HL-60 (cell line): Measurements from ENCODE around the gene SCN2A.

Source experiments
- DNase-seq, 2 experiments: peaks; one replicate each; pipeline ENCODE4 v3.0.0-alpha.2; 2010 to 2020; ENCODE audit warnings: low read depth in 1 of 2, low spot score in 1 of 2
- H3K27ac ChIP-seq: fragments of 250-450 bp; sonication (Bioruptor Pico); replicated peaks from 2 replicates; pipeline ENCODE4 v1.5.1; 2020; ENCODE audit warnings: mild to moderate bottlenecking, moderate library complexity
- H3K27me3 ChIP-seq: fragments of 250-450 bp; sonication (Bioruptor Pico); 2 replicates; pipeline ENCODE4 v1.5.1; 2021; ENCODE audit warnings: mild to moderate bottlenecking, moderate library complexity; ENCODE audit not compliant: insufficient read depth, poor library complexity, severe bottlenecking
- H3K4me3 ChIP-seq: replicated peaks from 2 replicates; pipeline ENCODE4 v1.5.1; 2011; ENCODE audit warnings: mild to moderate bottlenecking, control low read depth, low read length; ENCODE audit not compliant: insufficient read depth
- GABPA ChIP-seq: IDR thresholded peaks from 2 replicates; pipeline ENCODE4 v1.6.1; 2012; ENCODE audit warnings: low read depth
- POLR2AphosphoS5 ChIP-seq: IDR thresholded peaks from 2 replicates; pipeline ENCODE4 v1.6.1; 2012; ENCODE audit warnings: low read depth
- SPI1 ChIP-seq: IDR thresholded peaks from 2 replicates; pipeline ENCODE4 v1.6.1; 2012; ENCODE audit warnings: low read depth, mild to moderate bottlenecking, borderline replicate concordance
- TF ChIP-seq, protein P1 (sequence below): IDR thresholded peaks from 2 replicates; pipeline ENCODE4 v1.6.1; 2012; ENCODE audit warnings: low read depth; ENCODE audit not compliant: insufficient replicate concordance
- TF ChIP-seq, protein P2 (sequence below): IDR thresholded peaks from one replicate; pipeline ENCODE4 v1.5.1; 2011; ENCODE audit warnings: low read length, control low read depth, inconsistent platforms; ENCODE audit not compliant: insufficient read depth

The SCN2A gene

DNA sequence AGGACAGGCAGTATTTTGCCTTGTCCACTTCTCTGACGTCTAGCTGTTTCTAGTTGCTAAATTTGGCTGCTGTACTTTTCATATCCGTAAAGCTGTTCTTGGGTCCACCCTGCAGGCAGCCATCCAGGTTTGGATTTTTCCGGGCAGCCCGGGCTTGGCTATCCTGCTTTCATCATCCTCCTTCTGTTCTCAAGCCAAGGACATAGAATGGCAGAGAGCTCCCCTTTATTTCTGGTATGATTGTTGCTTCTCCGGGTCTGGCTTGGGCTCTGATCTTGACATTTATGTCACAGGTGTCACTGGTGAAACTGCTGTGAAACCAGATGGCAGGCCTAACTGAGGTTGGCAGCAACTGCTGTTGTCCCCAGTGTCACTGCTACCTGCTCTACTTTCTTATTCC, 35.5 kb downstream of the SCN2A start:
- TF ChIP-seq POLR2AphosphoS5 = no peak
- TF ChIP-seq, protein P1, sequence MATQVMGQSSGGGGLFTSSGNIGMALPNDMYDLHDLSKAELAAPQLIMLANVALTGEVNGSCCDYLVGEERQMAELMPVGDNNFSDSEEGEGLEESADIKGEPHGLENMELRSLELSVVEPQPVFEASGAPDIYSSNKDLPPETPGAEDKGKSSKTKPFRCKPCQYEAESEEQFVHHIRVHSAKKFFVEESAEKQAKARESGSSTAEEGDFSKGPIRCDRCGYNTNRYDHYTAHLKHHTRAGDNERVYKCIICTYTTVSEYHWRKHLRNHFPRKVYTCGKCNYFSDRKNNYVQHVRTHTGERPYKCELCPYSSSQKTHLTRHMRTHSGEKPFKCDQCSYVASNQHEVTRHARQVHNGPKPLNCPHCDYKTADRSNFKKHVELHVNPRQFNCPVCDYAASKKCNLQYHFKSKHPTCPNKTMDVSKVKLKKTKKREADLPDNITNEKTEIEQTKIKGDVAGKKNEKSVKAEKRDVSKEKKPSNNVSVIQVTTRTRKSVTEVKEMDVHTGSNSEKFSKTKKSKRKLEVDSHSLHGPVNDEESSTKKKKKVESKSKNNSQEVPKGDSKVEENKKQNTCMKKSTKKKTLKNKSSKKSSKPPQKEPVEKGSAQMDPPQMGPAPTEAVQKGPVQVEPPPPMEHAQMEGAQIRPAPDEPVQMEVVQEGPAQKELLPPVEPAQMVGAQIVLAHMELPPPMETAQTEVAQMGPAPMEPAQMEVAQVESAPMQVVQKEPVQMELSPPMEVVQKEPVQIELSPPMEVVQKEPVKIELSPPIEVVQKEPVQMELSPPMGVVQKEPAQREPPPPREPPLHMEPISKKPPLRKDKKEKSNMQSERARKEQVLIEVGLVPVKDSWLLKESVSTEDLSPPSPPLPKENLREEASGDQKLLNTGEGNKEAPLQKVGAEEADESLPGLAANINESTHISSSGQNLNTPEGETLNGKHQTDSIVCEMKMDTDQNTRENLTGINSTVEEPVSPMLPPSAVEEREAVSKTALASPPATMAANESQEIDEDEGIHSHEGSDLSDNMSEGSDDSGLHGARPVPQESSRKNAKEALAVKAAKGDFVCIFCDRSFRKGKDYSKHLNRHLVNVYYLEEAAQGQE = no peak
- no peak for TF ChIP-seq SPI1
- TF ChIP-seq, protein P2, sequence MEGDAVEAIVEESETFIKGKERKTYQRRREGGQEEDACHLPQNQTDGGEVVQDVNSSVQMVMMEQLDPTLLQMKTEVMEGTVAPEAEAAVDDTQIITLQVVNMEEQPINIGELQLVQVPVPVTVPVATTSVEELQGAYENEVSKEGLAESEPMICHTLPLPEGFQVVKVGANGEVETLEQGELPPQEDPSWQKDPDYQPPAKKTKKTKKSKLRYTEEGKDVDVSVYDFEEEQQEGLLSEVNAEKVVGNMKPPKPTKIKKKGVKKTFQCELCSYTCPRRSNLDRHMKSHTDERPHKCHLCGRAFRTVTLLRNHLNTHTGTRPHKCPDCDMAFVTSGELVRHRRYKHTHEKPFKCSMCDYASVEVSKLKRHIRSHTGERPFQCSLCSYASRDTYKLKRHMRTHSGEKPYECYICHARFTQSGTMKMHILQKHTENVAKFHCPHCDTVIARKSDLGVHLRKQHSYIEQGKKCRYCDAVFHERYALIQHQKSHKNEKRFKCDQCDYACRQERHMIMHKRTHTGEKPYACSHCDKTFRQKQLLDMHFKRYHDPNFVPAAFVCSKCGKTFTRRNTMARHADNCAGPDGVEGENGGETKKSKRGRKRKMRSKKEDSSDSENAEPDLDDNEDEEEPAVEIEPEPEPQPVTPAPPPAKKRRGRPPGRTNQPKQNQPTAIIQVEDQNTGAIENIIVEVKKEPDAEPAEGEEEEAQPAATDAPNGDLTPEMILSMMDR = no peak
- TF ChIP-seq GABPA = no peak
- no peak for DNase-seq
- H3K27me3 ChIP-seq = no peaks in the 10 kb centered on the region
- H3K4me3 ChIP-seq = no peak overlapping the region
- no peak overlapping the region for H3K27ac ChIP-seq

DNA sequence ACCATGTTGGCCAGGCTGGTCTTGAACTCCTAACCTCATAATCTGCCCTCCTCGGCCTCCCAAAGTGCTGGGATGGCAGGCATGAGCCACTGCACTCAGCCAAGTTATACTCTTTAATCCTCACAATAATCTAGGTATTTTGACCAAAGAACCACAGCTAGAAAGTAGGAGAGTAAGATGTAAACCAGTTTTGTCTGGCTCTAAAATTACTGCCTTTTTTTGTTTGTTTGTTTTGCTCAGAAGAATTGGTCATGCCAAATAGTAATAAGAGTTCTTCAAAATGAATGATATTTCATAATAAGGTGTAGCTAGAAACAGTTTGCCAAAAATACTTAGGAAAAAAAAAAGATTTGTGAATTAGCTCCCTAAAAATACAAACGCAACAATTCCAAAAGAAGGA, 36.7 kb downstream of the SCN2A start:
- Histone ChIP-seq H3K4me3 (no peak overlapping the region), H3K27ac (no peak overlapping the region), H3K27me3 (no peaks in the 10 kb centered on the region)
- DNase-seq = no peak
- TF ChIP-seq, protein P2 = no peak

DNA sequence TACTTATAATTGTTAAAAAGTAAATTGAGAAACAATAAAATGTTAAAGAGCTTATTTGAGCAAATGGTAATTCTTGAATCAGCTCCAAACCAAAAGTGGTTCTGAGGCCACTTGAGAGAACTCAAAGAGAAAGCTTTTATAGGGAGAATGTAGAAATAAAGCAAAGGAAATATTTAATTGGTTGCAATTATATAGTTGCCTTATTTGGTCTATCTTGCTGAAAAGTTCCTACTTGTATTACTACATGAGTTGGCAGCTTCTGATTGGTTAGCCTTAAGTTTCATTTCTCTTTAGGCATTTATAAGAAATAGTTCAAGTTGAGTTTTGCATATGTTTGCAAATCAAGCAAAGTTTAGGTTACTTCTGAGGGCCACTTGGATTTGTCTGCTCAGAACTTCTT, 38.1 kb downstream of the SCN2A start:
- H3K4me3 ChIP-seq = no peak overlapping the region
- TF ChIP-seq, protein P2 = no peak
- TF ChIP-seq GABPA (no peak), SPI1 (no peak), POLR2AphosphoS5 (no peak)
- TF ChIP-seq, protein P1 = no peak
- no peak overlapping the region for H3K27ac ChIP-seq
- no peak for DNase-seq
- no peaks in the 10 kb centered on the region for H3K27me3 ChIP-seq

DNA sequence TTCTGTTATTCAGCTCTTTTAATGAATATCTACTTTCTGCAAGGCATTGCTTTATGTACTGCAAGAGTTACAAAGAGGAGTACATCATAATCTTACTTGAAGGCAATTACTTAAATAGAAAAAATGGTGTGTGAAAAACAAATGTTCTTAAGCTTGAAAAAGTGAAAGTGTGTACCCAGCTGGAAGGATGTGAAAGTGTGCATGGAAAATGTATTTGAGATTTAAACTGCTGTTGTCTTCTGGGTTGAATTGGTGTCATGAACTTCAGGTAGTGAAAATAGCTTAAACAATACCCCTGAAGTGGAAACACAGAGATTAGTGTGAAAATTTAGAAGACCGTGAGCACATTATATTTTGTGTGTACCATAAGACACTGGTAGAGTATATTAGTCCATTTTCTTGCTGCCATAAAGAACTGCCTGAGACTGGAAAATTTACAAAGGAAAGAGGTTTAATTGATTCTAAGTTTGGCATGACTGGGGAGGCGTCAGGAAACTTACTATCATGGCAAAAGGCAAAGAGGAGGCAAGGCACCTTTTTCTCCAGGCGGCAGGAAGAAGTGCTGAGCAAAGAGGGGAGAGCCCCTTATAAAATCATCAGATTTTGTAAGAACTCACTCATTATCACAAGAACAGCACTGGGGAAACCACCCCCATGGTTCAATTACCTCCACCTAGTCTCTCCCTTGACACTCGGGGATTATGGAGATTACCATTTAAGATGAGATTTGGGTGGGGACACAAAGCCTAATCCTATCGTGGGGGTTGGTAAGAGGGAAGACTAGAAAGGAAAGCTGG, 38.8 kb downstream of the SCN2A start:
- no peak overlapping the region for H3K4me3 ChIP-seq
- DNase-seq = no peak
- TF ChIP-seq POLR2AphosphoS5 (no peak), SPI1 (no peak), GABPA (no peak)
- TF ChIP-seq, protein P2 = no peak
- TF ChIP-seq, protein P1 = no peak
- no peaks in the 10 kb centered on the region for H3K27me3 ChIP-seq
- no peak overlapping the region for H3K27ac ChIP-seq
